HG03066 (cell line): ENCODE measurements around the gene ZNF318.
"Not testable (repeated sequence)": the region's sequence is repeated elsewhere in the genome, so short reads cannot be mapped to it uniquely, and the experiment has no call there.

ENCODE experiments used
- ATAC-seq: cut with Tn5 transposase; IDR thresholded peaks from one replicate; pipeline ENCODE4 v1.9.1; 2021; ENCODE audit warnings: low read depth; ENCODE audit not compliant: unreplicated experiment

Gene ZNF318, protein sequence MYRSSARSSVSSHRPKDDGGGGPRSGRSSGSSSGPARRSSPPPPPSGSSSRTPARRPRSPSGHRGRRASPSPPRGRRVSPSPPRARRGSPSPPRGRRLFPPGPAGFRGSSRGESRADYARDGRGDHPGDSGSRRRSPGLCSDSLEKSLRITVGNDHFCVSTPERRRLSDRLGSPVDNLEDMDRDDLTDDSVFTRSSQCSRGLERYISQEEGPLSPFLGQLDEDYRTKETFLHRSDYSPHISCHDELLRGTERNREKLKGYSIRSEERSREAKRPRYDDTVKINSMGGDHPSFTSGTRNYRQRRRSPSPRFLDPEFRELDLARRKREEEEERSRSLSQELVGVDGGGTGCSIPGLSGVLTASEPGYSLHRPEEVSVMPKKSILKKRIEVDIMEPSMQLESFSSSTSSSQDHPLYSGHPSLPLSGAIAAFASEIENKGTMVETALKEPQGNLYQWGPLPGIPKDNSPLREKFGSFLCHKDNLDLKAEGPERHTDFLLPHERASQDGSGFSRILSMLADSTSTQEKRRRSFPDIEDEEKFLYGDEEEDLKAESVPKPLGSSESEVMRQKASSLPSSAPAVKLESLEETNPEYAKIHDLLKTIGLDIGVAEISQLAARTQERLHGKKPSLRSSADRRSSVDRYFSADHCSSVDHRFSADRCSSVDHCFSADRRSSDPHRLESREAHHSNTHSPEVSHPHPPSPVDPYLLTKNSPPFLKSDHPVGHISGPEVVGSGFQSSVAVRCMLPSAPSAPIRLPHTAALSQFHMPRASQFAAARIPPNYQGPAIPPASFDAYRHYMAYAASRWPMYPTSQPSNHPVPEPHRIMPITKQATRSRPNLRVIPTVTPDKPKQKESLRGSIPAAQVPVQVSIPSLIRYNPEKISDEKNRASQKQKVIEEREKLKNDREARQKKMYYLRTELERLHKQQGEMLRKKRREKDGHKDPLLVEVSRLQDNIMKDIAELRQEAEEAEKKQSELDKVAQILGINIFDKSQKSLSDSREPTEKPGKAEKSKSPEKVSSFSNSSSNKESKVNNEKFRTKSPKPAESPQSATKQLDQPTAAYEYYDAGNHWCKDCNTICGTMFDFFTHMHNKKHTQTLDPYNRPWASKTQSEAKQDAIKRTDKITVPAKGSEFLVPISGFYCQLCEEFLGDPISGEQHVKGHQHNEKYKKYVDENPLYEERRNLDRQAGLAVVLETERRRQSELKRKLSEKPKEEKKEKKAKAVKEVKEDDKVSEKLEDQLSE (N-terminal part only)

DNA sequence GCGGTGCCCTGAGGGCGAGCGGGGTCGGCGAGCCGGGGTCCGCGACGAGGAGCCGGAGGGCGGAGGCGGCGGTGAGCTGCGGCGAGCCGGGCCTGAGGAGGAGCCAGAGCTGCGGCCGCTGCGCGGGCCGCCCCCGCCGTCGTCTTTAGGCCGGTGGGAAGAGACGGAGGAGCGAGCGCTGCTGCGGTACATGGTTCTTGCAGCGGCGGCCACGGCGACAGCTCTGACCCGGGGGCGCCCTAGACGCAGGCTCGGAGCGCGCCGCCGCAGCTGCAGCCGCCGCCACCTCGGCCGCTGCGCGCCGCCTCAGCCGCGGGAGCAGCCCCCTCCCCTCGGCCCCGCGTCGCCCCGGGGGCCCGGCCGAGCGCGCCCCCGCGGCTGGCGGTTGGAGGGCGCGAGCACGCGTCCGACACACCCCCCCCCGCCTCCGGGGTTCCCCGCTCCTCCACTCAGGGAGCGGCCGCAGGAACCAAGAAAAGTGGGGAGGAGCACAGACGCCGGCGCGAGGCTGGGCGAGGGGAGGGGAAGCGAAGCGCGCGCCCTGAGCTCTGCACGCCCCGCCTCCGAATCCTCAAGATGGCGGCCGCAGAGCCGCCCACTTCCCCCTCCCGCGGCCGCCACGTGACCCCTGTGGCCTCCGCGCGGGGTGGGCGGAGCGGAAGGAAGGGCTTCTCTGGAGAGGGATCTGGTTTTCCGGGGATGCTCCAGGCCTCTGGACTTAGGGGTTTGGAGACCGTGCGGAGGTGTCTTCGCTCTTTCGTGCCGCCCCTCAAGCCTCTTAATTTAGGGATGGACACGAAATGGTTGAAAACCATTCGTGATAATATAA is at the start of gene ZNF318:
Gene ZNF318 (minus strand): TSS at position 474 of the 829 bp plus-strand sequence. CDS start 282 bp downstream, at position 192.
- ATAC-seq, result peak; percentile 76

- no peak for ATAC-seq
Measured at GRCh38 chr6:43416935-43417334, 47.5 kb upstream of the ZNF318 start.

- not testable (repeated sequence) for ATAC-seq
Measured at GRCh38 chr6:43415275-43415674, 45.8 kb upstream of the ZNF318 start.

GRCh38 chr6:43413002-43413401 is 43.6 kb upstream of the ZNF318 start:
- ATAC-seq, result no peak

DNA sequence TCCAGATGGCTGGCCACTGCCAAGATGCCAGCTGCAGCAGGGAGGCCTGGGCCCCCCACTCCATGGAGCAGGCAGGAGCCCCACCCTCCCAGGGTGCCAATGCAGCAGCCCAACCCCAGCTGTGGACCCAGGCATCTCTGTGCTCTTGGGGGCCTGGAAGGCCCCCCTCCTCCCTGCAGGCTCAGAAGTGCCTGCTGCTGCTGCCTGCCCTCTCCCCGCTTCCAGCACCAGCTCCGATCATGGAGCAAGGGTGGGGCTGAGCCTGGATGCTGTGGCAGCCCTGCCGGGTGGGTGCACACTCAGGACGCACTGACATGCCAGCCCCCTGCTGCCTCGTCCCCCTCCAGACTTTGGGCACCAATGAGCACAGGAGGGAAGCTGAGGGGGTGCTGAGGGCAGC is 43.1 kb upstream of the ZNF318 start:
- no peak for ATAC-seq

DNA sequence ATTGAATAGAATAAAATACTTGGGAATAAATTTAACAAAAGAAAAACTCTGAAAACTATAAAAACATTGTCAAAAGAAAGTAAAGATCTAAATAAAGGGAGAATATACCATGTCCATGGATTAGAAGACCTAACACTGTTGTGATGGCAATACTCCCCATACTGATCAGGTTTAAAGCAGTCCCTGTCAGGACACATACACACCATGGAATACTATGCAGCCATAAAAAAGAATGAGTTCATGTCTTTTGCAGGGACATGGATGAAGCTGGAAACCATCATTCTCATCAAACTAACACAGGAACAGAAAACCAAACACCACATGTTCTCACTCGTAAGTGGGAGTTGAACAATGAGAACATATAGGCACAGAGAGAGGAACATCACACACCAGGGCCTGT is 41.3 kb upstream of the ZNF318 start:
- not testable (repeated sequence) for ATAC-seq

- ATAC-seq, result no peak
Measured at GRCh38 chr6:43408259-43408658, 38.8 kb upstream of the ZNF318 start.

DNA sequence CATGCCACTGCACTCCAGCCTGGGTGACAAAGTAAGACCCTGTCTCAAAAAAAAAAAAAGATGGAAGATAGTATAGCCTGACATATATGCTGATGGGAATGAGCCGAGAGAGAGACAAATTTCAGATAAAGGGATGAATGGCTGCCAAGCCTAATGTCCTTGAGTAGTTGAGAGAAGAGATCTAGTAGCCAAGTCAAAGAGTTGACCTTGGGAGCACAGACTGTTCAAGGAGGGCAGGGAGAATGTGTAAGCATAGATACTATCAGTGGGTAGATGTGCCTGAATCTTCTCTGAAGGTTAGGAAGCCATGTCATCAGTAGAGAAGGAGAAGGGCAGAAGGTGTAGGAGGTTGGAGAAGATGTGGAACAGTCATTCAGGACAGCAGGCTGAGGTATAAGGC is 37.8 kb upstream of the ZNF318 start:
- no peak for ATAC-seq

GRCh38 chr6:43405354-43405753 is 35.9 kb upstream of the ZNF318 start:
- no peak for ATAC-seq

- no peak for ATAC-seq
Measured at GRCh38 chr6:43402820-43403219, 33.4 kb upstream of the ZNF318 start.

GRCh38 chr6:43401730-43402129 is 32.3 kb upstream of the ZNF318 start:
- ATAC-seq, result no peak

DNA sequence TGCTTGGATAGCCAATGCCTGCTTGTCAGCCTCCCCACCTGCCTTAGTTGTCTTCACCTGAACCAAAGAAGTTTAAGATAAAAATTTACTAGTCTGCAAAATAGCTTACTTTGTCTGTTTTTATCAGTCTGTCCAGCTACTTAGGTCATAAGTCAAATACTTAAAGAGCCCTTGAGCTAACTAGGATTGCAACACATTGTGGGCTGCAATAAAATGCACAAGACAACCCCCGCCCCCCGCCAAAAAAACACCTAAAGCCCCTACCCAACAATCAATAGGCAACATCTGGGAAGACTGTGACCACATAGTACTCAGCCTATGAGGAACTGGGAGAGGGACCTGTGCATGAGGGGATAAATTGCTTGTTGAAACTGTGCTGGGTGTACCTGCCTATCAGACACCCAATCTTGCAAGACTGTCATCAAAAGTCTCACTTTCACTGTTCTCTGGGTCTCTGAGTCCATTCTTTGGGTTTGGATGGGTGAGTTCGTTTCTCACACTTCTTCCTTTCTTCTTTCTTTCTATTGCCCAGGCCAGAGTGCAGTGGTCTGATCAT is 30.6 kb upstream of the ZNF318 start:
- no peak for ATAC-seq

- no peak for ATAC-seq
Measured at GRCh38 chr6:43396408-43397149, 27.1 kb upstream of the ZNF318 start.

DNA sequence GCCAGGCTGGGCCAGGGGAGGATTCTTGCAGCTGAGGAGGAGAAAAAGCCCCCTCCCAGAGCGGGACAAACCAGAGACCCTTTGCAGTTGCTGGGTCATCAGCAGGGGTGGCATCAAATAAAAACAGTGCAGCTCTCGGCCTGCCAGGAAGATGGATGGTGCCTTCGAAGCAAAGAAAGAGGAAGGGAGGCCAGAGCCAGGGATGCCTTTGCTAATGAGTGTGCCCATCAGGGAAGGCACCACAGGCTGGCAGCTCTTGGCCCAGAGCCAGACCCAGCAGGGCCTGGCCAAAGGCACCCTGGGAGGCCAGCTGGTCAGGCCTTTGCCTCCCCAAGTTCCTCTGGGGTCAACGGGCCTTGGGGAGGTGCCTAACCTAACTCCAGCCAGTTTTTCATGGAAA is 26.3 kb upstream of the ZNF318 start:
- no peak for ATAC-seq

- ATAC-seq, result no peak
Measured at GRCh38 chr6:43394982-43395381, 25.5 kb upstream of the ZNF318 start.

DNA sequence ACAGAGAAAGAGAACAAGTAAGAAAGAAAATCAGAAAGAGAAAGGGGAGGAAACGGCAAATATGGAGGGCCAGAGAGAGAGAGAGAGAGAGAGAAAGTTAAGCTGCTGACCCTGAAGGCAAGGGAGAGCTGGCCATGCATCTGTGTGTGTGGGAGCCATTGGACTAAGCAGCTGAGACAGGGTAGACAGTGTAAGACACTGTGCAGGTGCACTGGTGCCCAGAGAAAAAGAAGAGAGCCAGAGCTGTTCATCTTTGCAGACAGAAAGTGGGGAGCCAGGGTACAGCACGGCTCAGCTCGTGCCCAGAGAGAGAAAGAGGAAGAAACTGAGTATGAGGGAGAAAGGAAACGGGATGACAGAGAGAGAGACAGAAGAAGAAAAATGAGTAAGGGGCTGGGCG is 24.2 kb upstream of the ZNF318 start:
- no peak for ATAC-seq

- ATAC-seq, result not testable (repeated sequence)
Measured at GRCh38 chr6:43393133-43393532, 23.7 kb upstream of the ZNF318 start.

GRCh38 chr6:43391440-43392031 is 22.1 kb upstream of the ZNF318 start:
- no peak for ATAC-seq
